Stimulated activated CD4-positive, alpha-beta T cell treated with anti-CD3 and anti-CD28 coated beads, TNF-alpha, amount 100 ng/mL, for 48 hours (primary cell): Measurements from ENCODE around the gene CYP2W1.

Experiments
- DNase-seq, 3 donors: peaks; one replicate each; pipeline ENCODE4 v3.0.0-alpha.2; 2020; ENCODE audit warnings: low read depth in 3 of 3

The CYP2W1 gene

DNA sequence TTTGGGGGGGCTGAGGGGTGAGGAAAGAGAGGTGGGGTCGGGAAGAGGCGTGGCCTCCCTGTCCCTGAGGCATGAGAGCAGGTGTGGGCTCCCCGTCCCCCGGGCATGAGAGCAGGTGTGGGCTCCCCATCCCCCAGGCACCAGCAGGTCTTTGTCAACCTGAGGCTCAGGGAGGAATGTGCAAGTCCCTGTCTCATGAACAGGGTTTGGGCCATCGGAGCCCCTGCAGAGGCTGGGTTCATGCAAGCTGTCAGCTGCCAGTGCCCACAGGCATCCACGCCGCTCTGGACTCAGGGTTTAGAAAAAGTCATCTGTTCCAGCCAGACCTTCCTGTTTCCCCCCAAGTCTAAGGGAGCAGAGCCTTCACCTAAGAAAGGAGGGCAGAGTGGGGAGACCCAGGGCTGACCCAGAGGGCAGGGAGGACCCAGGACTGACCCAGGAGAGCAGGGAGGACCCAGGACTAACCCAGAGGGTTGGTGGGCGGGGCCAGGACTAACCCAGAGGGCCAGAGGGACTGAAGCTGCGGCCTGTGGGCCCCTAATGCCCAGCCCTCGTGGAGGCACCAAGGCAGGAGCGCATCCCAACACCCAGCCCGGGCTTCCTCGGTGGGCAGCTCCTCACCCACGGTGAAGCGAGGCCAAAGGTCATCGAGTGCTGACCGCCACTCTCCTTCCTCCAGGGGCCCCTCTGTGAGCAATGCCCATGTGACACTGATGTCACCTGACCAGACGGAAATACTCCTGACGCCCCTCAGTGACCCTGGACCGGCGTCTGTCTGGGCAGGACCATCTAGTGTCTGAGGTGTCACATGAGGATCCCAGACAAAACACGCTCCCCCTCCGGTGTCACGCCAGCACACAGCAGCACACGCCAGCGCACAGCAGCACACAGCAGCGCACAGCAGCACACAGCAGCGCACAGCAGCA lies 32.5 kb downstream of the CYP2W1 start:
- DNase-seq = no peak

DNA sequence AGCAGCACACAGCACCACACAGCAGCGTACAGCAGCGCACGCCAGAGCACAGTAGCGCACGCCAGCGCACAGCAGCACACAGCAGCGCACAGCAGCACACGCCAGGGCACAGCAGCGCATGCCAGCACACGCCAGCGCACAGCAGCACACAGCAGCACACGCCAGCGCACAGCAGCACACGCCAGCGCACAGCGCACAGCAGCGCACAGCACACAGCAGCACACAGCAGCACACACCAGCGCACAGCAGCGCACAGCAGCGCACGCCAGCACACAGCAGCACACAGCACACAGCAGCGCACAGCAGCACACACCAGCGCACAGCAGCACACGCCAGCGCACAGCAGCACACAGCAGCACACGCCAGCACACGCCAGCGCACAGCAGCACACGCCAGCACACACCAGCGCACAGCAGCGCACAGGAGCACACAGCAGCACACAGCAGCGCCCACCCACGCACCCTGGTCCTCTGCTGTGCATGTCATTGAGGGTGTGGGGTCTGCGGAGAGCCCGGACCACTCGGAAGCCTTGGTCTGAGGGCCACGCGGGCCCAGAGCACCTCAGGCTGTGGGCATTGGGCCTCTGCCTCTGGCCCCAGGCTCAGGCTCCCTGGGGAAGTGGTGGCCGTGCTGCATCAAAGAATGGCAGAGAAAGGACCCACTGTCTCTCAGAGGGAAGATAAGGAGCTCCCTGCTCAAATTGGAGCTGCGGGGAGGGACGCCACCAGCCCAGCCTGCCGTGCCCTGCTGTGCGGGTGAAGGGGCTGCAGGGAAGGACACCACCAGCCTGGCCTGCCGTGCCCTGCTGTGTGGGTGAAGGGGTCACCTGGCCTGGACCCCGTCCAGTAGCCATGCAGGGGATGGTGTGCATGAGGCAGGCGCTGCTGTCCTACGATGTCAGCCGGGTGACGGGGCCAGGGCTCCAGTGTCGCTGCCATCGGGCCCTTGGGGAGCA lies 33.9 kb downstream of the CYP2W1 start:
- DNase-seq = no peak

DNA sequence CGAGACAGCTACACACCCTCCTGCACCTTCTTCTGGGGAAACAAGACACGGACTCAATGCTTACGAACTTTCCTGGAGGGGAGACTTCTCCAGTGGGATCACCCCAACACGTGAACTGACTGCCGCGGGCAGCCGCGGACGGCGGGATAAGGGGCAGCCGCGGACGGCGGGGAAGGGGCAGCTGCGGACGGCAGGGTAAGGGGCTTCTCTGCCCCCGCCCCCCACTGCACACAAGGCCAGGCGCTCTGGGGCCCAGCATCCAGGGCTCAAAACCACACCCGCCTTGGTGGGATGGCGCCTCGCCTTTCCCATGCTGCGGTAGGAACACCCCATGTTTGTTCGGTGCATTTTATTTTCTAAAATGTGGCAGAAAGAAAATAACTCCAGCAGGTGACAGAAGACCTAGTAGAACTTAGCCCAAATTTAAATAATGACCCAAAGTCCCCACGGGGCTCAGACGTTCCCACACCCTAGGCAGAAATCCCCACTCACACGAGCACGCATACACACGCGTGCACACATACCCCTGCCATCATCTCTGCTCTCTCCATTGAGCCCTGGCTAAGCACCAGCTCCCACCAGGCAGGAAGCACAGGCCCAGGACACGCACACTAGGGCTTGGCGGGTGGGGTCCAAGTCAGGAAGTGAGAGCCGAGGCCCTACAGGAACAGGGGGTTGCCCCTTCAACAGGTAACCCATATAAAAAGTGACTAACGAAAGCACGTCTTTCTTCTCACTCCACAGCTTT lies 34.8 kb downstream of the CYP2W1 start:
- DNase-seq = no peak

DNA sequence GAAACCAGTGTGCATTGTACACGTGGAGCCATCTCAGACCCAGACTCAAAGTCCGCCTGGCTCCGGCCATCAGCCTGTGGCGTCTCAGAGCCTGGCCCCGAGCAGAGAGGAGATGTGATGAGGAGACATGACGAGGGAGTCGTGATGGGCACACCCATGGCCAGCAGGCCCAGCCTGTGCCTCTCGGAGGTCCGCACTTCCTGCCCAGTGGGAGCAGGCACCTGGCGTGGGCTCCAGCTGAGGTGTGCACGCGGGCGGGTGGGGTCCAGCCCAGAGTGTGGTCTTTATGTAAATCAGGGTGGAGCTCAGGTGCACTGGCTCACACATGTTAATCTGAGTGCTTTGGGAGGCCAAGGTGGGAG lies 35.3 kb downstream of the CYP2W1 start:
- DNase-seq = no peak

DNA sequence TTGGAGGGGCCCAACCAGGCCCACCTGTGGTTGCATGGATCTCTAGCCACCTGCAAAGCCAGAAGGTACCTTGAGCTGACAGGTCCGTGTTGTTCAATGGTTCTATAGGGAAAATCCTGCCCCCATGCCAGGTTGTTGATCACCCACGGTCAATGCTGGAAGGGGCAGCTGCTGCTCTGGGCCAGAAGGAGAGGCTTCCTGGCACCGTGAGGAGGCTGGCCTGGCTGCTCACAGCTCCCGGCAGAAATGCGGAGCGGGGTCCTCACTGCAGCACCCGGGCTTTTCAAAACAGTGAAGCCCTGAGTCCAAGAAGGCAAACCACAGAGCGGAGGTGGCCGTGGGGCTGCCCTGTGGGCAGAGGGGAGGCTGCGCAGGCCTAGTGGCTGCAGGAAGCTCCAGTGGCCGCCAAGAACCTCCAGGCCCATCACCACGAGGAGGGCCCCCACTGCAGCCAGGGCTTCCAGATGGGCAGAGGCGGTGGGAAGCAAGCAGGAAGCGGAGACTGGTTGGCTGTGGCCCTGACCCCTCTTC lies 36.3 kb downstream of the CYP2W1 start:
- no peak for DNase-seq

DNA sequence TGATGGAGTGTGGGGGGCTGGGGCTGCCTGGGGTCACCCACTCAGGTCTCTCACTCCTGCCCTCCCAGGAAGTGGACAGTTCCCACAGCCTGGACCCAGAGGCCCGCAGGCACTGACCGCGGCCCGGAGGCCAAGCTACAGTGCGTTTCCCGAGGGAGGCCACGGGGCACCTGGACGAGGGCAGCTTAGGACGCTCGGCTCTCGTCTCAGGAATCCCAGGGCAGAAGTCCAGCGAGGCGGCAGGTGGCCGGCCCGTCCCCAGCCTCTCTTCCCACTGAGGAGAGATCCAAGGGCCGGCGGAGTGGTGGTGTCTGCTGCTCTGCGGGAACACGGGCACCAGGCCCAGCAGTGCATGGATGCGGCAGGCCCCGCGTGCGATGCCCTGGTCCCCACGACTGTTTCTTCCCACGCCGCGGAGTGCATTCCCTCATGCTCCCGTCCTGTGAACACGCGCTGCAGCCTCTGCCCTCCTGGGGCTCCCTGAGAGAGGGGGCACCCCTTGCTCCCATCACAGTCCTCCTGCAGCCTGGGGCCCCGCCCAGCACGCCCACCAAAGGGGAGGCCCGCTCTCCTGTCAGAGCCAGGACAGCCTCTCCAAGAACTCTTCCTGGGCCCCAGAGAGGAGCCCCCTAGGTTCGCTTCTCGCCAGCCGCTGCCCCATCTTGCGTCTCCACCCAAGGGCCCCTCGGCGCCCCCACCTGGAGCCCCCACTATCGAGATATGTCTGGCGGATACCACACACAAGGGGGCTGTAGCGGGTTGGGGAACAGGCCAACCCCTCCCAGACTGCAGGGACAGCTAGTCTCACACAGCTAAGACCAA lies 37.0 kb downstream of the CYP2W1 start:
- no peak for DNase-seq

DNA sequence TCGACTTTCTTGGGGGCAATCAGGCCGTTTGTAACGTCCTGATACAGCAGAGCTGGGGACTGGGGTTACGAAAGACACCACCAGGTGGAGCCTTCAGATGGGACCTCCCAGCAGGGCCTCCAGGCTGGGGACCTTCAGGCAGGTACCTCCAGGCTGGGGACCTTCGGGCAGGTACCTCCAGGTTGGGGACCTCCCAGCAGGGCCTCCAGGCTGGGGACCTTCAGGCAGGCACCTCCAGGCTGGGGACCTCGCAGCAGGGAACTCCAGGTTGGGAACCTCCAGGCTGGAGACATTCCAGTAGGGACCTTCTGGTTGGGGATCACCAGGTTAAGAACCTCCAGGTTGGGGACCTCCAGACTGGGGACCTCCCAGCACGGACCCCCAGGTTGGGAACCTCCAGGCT lies 37.9 kb downstream of the CYP2W1 start:
- no peak for DNase-seq

DNA sequence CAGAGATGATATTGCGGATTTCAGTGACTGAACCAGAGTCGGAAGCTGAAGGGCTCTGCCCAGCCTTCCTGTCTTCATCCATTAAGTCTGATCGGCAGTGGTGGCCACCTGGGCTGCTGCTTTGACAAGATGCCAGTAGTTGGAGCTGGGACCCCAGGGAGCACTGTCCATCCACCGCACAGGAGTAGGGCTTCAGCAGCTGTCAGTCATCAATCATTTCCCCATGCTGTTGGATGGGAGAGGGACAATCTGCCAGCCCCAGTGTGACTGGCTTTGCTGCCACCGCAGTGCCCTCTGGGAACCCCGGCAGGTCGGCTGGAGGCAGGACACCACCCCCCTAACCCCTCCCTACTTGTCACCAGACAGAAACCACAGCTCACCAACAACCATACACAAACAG lies 38.4 kb downstream of the CYP2W1 start:
- DNase-seq = no peak

DNA sequence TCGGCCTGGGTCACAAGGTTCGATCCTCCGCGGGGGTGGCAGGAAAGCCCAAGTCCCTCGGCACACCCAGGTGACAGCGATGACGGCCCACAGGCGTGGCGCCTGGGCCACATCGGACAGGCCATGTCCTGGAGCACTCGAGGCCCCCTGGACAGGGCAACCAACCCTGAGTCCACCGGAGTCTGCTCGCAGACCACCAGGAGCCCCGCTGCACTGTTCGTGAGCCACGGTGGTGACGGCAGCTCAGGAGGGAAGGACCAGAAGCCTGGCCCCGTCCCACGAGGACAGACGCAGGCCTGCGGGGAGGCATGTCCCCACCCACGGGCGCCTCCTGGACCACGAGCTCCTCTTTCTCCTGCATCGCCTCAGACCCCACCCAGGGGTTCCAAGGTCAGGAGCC lies 39.0 kb downstream of the CYP2W1 start:
- DNase-seq = no peak

DNA sequence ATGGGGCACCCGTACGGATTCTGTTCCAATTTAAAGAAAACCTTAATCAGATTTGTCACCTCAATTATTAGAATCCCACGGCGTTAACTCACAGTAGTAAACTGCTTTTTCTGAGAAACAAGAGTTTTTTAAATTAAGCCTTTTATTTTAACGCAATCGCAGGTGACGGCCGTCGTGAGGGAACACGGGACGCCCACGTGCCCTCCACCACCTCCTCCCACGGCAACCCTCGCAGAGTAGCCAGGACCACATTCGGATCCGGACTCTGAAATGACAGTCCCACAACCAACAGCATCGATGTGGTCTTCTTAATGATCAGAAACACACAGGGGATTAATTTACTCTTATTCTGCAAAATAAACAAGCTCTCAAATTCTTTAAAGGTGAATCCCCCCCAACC lies 39.4 kb downstream of the CYP2W1 start:
- no peak for DNase-seq

DNA sequence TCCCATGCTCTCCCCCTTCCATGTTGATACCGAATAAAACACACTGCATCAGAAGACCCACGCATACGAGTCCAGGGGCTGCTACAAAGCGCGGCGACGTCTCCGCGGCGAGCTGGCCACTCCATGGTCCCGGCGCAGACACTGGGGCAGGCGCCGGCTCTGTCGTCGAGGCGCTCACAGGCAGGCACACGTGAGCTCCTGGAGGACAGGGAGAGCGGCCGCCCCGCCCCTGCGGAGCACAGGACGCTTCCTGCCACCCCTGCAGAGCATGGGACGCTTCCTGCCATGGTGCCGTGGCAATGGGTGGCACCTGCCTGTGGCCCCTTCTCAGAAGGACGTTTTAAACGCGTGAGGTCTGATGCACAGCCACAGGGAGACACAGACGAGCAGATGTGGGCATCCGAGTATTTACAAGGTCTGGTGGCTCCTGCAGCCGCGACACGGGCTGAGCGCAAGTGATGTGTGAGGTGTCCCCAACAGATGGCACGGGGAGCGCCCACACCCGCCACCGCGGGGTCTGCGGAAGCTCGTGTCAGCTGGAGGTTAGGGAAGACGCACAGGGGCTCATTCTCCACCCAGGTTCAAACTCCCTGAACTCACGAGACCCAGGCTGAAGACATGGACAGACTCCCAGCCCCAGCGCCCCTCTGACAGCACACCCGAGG lies 40.0 kb downstream of the CYP2W1 start:
- DNase-seq = no peak

DNA sequence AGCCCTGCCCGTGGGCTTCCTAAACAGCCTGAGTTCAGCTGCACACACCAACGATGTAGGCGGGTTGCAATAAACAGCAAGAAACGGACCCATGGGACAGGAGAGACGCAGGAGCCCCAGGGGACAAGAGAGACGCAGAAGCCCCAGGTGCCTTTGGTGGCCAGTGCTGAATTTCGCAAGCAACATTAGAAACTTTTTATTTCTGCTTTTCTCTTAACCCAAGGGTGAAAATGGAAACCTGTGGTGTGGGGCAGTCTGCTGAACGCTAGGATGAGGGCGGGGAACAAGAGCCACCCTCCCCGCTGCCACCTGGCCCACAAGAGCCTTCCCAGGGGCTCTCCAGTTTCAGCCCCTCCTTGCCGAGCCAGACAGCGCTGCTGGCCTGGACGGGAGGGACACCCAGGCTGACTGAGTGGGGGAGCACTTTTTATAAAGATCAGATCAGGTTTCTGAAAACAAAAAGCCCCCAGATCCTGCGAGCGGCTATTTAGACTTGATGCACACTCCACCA lies 41.4 kb downstream of the CYP2W1 start:
- DNase-seq = no peak

DNA sequence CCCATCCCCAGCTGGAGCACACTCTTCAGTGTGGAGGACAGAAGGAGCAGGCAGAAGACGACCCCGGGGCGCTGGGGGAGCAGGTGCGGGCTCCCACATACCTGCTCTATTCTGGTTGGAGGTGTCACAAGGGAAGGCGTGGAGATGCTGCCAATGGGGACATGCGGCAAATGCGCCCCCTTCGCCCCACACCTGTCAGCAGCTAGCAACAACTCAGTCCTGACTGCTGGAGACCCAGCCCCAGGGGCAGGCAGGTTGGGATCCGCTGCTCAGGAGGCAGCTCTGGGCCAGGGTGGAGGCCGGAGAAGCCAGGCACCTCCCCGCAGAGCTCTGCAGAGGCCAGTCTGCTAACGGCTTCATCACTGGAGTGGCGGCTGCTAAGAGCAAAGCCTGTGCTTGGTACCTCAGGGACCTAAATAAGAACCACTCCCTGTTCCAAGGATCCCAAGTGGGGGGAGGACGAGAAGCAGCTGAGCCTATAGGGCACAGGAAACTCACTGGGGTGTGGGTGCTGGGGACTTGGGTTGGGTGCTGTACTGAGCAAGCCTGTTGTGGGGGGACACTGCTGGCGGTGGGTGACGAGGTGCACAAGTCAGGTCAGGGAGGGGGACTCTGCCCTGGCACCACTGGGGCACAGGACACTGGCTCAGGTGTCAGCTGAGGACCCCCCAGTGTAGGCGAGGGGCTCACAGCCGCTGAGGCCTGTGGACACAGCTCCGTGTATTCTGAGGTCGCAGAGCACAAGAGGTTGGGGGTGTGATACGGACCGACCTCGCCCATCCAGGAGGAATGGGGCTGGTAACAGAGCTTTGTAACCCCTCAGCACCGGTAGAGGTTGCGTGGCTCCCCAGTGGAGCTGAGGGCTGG lies 42.1 kb downstream of the CYP2W1 start:
- DNase-seq = no peak

DNA sequence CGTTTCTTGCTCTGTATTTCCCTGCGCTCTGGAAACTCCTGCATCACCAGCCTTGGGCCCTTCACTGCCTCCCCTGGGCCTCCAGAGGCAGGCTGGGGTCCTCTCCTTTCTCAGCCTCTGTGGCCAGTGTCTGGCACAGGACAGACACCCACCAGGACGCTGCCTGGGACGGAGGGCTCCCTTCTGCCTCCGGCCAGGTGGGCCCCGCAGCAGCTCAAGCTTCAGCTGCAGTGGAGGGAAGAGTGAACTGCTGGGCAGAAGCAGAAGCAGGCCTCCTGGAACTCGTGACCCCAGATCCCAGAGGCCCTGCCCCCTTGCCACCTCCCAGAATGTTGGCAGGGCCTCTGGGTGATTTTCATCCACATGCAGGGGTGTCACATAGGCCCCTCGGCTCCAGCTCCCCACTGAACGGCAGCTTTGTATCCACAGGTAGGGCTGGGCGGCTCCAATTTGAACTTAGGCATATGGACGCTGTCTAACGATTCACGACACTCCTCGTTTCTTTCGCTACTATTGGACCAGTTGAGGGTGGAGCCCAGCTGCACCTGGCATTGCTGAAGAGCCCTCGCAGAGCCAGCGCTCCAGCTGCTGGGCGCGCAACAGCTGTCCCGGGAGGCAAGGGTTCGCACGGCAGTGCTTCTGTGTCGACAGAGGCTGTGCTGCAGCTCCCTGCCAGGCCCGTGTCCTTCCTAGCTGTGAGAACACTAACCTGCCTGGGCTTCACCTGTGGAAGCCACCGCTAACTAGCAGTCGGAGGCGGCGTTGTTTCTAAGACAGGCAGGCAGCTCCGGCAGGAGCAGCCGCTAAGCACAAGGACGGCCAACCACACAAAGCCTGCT lies 43.0 kb downstream of the CYP2W1 start:
- DNase-seq = no peak

DNA sequence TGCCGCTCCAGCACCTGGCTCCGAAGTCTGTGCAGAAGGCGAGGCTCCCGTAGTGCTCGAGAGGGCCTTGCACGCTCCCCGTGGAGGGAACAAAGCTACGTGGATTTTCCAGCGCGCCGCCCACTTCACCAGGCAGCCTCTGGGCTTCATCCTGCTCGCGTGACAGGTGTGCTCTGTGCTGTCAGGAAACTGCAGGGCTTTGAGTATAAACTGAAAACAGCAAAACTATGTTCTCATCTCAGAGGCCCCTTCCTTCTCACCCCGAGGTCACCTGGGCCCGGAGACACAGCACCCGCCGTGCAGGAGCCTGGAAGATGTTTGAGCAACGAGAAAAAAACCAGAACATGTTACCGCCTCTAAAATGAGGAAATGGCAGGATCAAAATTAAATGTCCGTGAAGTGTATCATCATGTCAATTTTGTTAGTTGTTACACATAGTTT lies 43.8 kb downstream of the CYP2W1 start:
- DNase-seq = no peak

DNA sequence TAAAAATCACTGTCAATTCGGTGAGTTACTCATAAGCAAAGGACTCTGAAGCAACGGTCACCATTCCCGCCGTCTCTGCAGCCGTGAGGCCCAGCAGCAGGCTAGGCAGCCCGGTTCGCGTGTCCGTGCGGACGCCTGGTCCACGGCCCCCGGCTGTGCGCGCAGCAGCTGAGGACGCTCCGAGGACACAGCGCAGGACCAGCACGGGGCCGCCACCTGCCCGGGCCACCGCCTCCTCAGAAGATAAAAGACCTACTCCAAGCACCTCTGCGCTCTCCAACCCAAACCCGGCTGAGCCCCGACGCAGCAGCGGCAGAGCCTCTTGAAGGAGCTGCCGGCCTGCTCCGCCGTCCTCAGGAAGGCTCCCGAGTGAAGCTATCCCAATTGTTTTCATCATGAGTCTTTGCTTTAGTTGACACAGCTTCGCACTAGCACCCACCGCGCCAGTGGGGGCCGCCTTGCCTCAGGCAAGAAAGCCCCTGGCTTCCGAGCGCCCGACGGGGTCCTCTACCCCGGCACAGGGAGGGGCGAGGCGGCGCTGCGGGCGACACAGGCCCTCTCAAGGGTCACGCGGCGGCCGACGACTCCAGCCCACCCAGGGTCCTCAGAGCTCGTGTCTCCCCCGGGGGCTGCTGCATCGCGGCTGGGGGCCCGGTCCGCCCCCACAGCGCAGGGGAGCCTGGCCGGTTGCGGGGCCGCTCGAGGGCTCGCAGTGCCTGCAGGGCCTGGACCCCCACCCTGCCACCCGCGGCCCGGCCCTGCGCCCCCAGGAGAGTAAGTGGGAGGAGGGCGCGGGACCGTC lies 44.5 kb downstream of the CYP2W1 start:
- no peak for DNase-seq

DNA sequence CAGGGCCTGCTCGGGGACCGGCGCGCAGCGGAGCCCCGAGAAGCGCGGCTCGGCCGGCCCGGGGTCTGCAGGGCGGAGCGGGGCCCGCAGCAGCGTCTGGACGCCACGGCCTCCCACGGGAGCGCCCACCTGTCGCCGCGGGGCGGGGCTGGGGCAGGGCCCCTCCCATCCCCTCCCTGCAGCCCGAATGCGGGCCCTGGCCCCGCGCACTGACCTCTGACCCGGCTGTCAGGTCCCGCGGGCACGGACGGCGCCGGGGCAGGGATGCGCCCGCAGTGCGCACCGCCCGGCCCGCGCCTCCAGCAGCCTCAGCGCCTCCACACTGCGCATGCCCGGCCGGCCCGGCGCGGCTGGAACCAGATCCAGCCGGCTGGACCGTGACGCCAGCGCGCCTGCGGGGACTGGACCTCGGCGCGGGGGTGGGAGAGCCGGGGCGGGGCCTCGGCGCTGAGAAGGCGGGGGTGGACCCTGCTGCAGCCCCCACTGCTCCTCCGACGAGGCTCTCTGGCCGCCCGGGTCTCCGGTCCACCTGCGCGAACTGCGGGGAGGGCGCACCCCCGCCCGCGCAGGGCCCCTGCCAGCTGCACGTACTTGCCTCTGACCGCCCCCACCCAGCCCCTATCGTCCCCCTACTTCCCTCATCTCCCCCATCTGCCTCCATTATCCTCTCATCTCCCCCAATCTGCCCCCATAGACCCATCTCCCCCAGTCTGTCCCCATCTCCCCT lies 45.2 kb downstream of the CYP2W1 start:
- peak; percentile 71 to 84 (median 76) for DNase-seq
